Stromal cell of bone marrow (primary cell): Measurements from ENCODE around the gene LAMB4.
A peak's percentile ranks its signal among the peaks of the same experiment; 100 is the strongest.

Source experiments
- DNase-seq: peaks from one replicate; pipeline ENCODE4 v3.0.0-alpha.2; 2012; ENCODE audit warnings: low read depth

The LAMB4 gene

DNA sequence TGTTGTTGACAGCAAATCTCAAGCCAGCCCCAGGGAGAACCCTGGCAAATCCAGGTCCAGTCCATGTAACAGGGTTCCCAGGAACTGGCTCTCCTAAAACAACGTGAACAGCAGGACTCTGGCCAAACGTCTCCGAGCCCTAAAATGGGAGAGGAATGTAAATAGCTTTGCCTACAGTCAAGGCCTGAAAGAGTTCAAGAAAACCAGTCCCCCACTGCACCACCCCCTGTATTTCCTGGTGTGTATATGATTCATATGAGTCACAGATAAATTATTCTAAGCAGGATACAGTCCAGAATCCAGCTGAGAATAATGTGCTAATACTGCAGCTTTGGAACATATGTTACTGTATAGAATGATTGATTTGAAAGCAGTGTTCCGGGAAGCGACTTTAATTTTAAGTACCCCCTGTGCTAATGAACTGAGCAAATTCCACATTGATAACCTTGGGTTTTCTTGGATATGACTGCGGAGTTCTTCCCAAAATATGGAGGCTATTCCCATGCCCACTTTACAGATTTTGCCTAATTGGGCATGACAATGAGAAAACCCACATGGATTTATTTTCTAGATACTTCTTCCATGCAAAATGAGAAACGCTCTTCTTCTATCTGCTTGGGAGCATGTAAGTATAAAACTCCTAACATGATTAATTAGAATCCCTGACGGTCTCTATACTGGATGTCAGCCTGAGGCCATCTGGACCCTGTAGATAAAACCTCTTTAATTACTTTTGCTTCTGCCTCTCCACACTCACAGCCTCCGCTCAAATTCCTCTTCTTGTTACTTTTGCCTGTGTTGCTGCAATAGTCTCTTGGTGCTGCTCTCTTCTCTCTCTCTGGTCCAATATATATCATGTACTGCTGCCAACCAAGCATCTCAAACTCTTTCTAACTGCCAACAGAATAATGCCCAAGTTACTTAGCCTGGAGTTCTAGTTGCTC is 50.2 kb downstream of the LAMB4 start:
- DNase-seq = no peak

DNA sequence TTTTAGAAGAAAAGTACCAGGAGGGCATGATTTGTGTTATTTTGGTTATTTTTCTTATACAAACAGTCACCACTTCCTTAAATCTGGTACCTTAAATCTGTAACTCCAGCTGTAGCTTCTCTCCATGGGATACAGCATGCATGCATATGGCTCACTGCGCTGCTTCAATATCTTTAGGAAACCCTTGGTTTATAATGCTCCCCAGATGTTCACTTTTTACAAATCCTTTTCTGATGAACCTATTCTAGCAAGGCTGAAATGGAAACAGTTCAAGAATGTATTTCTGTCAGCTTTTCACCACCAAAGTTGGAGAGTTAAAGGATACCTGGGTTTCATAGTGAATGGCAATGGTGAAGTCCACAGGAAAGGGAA is 50.9 kb downstream of the LAMB4 start:
- DNase-seq = no peak

DNA sequence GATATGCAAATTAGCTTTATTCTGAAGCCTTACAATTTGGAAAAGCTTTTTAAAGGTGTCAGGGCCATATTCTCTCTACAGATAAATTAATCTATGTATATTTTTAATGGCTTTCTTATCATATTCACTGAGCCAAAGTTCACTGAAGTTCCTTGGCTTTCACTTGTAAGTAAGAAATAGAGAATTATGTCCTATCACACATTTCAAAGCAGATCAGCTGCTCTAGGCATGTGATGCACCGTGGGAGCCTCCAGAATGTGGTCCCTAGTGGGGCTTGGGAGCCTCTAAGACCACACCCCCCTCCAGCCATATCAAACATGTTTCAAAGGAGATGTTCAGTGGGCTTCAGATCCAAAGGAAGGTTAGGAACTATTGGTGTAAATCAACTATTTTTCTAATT is 51.5 kb downstream of the LAMB4 start:
- DNase-seq = no peak

DNA sequence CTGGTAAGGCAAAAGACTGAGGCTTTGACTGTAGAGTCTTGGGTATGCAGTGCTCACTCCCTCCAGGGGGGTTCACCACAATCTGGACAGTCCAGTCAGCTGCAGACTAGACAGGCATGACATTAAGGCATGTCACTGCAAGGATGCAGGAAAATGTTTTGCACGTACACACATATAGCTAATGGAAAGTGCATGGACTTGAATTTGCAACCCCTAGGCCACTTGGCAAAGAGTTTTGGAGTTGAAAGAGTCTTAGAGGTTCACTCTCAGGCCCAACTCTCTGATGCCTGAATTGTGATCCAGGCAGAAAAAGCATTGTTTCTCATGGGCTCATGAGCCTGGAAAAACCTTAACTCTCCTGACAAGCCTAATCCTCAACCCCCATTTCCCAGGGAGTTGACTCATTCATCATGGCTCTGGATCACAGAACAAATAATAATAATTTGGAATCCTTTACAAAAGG is 51.9 kb downstream of the LAMB4 start:
- DNase-seq = no peak

DNA sequence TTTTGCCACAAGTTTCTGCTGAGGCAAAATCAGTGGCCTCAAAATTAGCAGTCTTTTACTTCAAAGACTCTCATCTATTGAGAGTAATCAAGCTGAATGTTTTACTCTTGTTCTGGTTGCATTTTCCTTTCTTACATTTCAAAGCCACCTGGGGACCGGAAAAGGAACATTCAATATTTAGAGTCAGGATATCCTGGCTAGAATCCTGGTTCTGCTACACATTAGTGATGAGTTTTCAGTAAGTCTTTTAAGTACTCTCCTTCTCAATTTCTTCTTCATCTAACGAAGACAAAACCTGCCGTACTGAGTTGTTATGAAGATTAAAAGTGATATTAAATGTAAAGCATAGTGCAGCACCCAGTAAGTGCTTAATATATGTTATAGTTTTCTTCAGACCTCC is 52.5 kb downstream of the LAMB4 start:
- DNase-seq = no peak

DNA sequence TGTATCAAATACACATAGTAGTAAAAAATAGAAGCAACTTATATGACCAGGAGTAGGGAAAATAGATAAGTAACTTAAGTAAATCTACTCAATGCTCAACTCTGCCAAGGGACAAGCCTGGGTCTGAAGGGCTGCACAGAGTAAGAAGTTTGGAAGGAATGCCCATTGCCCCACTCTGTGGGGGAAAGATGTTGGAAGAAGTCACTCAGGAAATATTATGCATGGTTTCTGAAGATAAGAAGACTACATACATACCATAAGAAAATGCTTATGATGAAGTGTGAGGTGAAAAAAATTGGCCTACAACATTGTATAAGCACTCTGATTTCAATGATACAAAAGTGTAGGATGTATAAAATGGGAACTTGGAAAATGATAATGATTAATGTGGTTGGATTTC is 54.0 kb downstream of the LAMB4 start:
- no peak for DNase-seq

DNA sequence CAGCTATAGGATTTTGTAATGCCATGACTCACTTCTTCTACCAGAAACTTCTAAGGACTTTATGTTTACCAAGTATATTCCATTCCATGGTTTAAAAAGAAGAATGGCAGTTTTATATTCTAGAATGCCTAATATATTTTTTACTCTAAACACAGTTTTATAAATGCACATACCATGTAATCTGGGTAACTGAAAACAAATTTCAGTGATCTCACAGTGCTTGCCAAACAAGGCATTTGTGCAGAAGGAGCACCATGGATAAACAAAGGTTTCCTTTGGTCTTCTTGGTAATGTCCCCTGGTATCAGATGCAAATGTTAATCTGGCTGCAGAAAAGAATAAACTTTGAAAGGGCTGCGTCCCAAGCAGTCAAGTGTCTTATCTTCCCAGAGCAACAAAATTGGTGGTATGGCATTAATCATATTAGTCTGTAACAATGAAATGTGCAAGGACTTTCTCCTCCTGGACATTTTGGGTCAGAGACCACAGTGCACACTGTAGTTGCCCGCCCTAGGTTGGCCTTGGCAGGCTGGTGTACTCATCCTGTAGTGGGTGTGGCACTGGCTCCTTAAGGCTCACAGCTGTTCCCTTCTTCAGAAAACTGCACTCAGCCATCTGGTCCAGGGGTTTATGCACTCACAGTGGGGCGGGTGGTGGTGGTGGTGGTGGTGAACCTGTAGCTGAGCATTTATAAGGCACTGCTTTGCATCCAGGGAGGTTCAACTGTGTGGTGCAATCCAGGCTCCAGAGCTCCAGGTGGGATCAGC is 56.7 kb downstream of the LAMB4 start:
- DNase-seq = no peak

DNA sequence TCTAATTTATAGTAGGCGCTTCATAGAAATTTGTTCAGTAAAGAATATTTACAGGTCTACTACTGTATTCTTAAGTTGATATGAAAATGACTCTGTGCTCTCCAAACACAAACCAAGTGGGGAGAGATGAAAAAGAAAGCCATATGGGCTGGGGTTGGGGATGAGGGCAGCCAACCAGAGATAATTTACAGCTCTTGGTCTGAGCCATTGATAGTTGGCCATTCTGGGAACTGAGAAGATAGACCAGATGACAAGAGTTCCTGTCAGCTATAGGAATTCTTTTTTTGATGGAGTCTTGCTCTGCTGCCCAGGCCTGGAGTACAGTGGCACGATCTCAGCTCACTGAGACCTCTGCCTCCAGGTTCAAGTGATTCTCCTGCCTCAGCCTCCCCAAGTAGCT is 57.4 kb downstream of the LAMB4 start:
- no peak for DNase-seq

DNA sequence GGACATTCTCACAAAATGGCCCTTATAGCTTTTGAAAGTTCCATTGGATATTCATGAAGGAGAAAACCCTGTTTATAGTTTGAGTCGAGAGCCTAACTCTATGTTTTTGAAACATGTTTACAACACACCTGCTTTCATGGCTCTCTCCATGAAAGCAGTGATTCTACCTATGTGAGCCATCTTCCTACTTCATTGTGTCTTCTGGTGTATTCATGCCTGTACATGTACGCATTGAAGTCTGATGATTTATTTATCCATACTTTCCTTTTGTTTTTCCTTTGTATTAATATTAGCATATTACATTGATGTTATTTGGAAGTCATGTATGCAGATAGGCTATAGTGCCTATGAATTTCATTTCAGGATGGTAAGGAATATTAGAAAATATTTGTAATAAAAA is 58.0 kb downstream of the LAMB4 start:
- no peak for DNase-seq

DNA sequence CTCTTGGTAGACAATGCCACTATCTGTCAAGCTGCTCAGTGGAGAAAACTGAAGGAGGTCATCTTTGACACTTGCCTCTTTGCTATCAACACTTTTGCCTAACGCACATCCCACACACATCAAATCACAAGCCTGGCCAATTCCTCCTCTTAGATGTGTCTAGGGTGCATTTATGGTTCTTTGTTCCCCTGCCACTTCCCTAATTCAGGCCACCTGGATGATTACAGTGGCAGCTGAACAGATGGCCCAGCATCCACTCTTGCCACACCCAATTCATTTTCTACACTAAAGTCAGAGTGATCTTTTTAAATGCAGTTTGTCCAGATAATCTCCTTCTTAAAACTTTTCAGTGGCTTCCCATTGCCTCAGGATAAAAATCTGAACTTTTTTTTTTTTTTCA is 58.6 kb downstream of the LAMB4 start:
- no peak for DNase-seq

DNA sequence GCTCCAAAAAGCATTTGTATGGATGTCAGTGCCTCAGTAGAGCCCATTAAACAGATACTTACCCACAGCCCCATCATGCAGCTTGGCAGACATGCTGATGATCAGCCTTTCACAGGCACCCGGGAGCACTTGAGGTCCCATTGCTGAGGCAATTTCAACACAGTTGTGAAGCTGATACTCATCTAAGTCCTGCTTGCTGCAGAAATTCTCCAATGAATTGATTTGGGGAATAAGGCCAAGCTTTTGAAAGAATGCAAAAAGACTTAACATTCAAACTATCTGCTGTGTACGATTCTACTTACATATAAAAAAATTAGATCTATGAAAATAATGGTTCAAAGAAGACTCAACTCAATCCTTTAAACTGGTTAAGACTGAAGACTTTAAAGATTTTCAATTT is 60.5 kb downstream of the LAMB4 start:
- no peak for DNase-seq

DNA sequence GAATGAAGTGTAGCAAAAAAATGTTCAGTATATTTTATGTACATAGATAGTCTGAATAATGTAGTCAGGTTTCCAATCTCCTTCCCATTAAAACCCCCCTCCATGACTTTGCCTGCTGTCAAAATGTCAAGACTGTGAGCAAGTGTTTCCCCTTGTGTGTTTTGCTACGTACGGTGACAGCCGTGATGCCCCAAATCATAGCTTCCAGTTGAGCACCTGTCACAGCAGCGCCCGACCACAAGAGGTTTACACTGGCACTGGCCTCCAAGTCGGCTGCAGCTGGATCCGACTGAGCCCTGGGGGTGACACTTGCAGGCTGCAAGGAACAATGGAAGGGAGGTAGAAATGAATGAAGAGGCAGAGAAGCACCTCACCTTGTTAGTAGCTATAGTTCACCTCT is 62.3 kb downstream of the LAMB4 start:
- no peak for DNase-seq

DNA sequence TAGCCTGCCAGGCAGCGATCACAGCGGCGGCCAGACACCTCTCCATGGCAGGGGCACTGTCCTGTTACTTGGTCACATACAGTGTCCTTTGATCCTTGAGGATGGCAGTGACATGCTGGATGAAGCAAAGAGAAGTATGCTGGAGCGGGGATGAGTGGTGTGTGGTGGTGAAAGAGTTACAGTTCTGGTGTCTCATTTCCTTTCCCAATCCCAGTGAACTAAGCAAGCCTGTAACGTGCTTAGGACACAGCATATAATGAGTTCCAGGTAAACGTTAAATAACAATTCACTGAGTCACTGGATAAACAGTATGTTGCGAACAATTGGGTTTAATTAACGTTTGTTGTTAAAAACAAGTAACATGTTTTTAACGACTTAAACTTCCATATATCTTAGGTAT is 63.7 kb downstream of the LAMB4 start:
- no peak for DNase-seq

DNA sequence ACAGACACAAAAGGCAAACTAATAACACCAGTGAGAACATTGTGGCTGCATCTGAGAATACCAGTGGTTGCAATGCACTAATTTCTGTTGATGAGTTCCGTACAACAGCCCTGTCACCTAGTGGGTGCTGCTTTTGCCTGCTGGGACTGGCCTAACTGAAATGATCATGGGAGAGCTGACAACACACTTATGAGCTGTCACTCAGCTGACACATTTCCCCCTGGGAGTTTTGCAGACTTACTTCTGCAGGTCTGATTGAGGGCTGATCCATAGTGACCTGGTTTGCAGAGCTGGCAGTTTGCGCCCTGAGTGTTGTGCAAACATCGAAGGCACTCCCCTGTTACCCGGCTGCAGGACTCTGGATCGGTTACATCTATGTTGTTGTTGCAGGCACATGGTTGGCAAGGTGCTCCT is 66.6 kb downstream of the LAMB4 start:
- DNase-seq = no peak

DNA sequence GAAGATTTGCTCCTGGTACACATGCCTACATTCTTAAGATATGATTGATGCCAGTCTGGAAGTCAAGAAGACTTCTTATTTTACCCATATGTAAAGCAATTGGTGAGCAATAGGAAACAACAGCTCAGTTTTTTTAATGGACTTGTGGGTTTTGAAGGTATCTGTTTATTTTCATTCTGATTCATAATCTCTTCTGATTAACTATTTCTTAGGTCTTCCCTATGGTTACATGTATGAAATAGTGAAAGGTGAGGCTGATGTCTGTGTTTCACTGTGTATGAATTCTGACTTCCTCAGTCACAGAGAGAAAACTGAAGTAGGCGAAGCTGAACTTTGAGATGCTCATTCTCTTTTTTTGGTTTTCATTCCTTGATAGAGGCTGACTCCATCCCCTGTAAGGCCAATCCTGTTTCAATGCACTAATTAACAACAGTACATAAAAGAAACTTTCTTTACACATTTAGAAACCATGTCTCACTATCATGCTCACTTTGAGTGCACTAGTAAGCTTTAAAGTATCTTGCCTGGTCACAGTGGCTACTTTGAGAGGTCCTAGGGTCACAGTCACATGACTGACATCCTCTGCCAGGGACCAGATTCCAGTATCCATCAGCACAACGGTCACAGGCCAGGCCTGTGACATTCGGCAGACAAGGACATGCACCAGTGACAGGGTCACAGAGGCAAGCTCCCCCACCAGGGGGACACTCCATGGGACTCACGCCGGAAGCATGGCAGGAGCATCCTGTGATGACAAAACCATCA is 67.7 kb downstream of the LAMB4 start:
- DNase-seq = peak; percentile 6

DNA sequence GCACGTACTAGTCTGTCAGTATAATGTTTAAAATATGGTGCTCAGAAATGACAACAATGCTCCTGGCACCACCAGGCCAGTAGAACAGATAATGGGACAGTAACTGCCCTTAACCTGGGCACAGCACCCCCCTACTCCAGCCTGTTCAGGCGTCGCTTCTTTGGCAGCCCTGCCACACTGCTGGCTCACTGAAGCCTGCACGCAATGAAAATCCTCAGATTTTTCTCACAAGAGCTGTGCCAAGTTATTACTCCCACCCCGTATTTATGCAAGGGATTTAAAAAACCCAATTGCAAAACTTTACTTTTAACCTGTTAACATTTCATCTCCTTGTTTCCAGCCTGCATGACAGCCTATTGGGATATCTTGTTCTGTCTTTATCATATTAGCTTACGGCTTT is 70.6 kb downstream of the LAMB4 start:
- DNase-seq = no peak

DNA sequence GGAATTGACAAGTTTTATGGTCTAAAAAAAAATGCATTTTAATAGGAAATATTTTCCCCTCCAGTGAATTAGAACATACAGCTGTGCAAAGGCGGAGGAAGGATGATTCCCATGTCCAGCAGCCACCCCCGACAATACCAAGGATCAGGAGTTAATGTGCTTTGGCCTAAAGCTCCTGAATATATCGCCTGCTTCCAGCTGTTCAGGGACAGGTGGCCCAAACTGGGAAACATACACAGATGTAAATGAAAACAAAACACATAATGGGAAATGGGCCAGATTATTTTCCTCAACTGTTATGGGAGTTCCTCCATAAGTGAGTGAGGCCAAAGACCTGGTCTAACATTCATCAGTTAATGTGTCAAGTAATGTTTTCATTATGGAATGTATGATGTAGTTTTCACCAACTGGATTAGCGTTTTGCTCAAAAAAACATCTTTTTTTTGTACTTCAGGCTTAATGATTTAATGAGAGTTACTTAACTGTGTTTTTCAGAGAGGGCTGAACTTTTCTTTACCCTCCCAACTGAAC is 72.1 kb downstream of the LAMB4 start:
- no peak for DNase-seq

DNA sequence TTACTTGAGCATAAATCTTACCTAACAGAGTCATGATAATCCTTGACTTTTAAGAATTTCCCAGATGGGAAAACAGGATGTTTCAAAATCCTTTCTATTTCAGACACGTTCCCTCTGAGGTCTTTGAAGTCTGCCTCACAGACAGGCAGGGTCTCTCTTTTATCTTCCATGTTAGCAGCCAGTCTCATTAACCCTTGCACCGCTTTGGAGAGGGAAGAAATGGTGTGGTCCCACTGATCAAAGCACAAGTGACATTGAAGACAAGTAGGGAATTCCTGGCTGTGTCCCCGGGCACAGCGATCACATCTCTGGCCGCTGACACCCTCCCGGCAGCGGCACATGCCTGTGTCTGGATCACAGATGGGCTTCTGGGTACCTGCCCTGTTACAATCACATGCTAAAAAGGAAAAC is 74.5 kb downstream of the LAMB4 start:
- DNase-seq = no peak

DNA sequence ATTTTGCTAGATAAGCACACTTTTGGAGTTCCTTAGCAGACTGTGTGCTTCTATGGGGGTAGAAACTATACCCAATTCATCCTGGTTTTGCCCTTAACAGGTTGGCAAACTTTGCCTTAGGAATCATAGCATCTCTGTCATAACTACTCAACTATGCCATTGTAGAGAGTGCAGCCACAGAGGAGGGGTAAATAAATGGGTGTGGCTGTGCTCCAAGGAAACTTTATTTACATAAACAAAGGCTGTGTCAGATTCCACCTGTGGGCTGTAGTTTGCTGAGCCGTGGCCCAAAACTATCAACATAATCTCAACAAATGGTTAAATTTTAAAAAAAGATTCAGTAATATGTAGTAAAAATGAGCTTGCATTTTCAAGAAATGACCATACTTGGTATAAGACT is 75.6 kb downstream of the LAMB4 start:
- DNase-seq = no peak

DNA sequence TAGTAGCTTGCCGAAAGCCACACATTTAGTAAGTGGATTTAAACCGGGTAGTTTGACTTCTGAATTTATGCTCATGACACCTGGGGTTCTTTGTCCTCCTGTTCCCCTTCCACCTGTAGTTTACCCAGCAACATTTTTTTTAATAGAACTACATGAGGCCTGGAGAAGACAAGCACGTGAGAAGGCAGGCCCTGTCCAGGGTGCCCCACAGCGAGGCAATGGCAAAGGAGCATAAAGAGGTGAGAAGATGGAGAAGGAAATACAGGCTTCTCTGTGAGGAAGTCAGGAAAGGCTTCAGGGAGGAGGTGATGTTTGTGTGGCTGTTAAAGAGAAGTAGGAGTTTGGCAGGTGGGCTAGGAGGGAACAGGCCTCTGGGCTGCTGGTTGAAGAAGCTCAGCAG is 76.9 kb downstream of the LAMB4 start:
- DNase-seq = no peak

DNA sequence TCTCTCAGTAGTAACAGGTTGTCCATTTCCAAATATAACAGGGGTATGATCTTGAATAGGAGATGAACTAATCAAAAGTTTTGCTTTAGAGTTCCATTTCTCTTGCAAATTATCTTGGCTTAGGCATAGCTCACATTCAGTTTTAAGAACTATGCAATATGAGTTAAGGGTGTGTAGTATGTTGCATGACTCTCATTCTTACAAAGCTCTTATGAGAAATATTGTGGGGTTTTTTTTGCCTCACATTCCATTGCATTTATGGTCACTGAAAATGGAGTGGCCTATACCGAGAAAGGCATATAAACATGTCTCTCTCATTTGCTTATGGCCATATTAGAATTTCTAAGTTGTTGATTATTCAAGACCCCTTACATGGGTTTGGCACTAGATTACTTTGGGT is 78.7 kb downstream of the LAMB4 start:
- no peak for DNase-seq

DNA sequence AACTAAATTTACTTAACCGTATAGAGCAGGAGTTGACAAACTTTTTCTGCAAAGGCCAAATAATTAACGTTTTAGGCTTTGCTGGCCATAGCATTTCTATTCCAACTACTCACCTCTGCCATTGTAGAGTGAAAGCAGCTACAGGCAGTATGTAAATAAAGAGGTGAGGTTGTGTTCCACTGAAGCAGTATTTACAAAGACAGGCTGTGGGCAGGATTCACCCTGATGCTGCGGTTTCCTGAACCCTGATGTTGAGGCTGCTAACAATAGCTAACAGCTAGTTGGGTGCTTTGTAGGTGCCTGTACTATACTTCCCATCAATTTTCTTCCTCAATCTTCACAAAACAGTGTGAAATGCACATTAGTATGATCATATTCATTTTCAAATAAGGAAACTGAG is 80.2 kb downstream of the LAMB4 start:
- DNase-seq = no peak
